ENCODE measurements around the gene NR6A1. TPM values are rescaled to one million over a fixed set of nuclear protein-coding genes. Genes with fewer than 3 reads are reported as not detected.
A peak's percentile ranks its signal among the peaks of the same experiment; 100 is the strongest.

Gene NR6A1
- total RNA-seq, 1 donor from 2014 or later = 302 TPM

- TF ChIP-seq EZH2 (IDR thresholded peaks at IDR 0.05) (no peak), EZH2phosphoT487 (IDR thresholded peaks at IDR 0.05) (no peak), CTCF (IDR thresholded peaks at IDR 0.05) (no peak)
- no peaks in the 10 kb centered on the region for H3K9me3 Mint-ChIP-seq
- peak overlapping the region; percentile 75 for H3K4me3 Mint-ChIP-seq
- Histone ChIP-seq H3F3A (ENCODE audit: low read depth) (peaks cover 31% of the 10 kb centered on the region), H3K9me3 (ENCODE audit: low read depth) (no peaks in the 10 kb centered on the region), H3K36me3 (no peaks in the 10 kb centered on the region), H3K9ac (no peak overlapping the region), H3K4me2 (peak overlapping the region; percentile 78), H3K27ac (no peak overlapping the region), H3K4me1 (peaks cover 48% of the 10 kb centered on the region), H3K79me2 (ENCODE audit: low read depth) (no peaks in the 10 kb centered on the region), H2AFZ (replicated peaks) (peak overlapping the region; percentile 74), H3K27me3 (peaks cover 22% of the 10 kb centered on the region), H4K20me1 (ENCODE audit: low read depth) (no peaks in the 10 kb centered on the region), H3K4me3 (peak overlapping the region; percentile 42)
- peak; percentile 82 for DNase-seq (ENCODE audit: low spot score)
- H3K36me3 Mint-ChIP-seq = no peaks in the 10 kb centered on the region
- H3K27ac Mint-ChIP-seq = no peak overlapping the region
- peaks cover 26% of the 10 kb centered on the region for H3K4me1 Mint-ChIP-seq
- peaks cover 9% of the 10 kb centered on the region for H3K27me3 Mint-ChIP-seq (ENCODE audit: insufficient read depth, low read depth)
Measured at GRCh38 chr9:124477648-124478285, 293.3 kb downstream of the NR6A1 start.

- H4K20me1 ChIP-seq (ENCODE audit: low read depth) = no peaks in the 10 kb centered on the region
- H3K4me3 ChIP-seq = peak overlapping the region; percentile 42
- H2AFZ ChIP-seq (replicated peaks) = no peak overlapping the region
- no peaks in the 10 kb centered on the region for H3K9me3 ChIP-seq (ENCODE audit: low read depth)
- peak; percentile 45 for DNase-seq (ENCODE audit: low spot score)
- no peak overlapping the region for H3K27ac ChIP-seq
- no peaks in the 10 kb centered on the region for H3K36me3 ChIP-seq
- H3K27me3 ChIP-seq = peaks cover 22% of the 10 kb centered on the region
- H3K9ac ChIP-seq = no peak overlapping the region
- H3K79me2 ChIP-seq (ENCODE audit: low read depth) = no peaks in the 10 kb centered on the region
- H3K4me2 ChIP-seq = peak overlapping the region; percentile 78
- no peaks in the 10 kb centered on the region for H3K36me3 Mint-ChIP-seq
- H3K4me1 Mint-ChIP-seq = peaks cover 27% of the 10 kb centered on the region
- peaks cover 9% of the 10 kb centered on the region for H3K27me3 Mint-ChIP-seq (ENCODE audit: insufficient read depth, low read depth)
- H3F3A ChIP-seq (ENCODE audit: low read depth) = peaks cover 30% of the 10 kb centered on the region
- TF ChIP-seq EZH2 (IDR thresholded peaks at IDR 0.05) (no peak), EZH2phosphoT487 (IDR thresholded peaks at IDR 0.05) (no peak), CTCF (IDR thresholded peaks at IDR 0.05) (no peak)
- H3K27ac Mint-ChIP-seq = no peak overlapping the region
- no peaks in the 10 kb centered on the region for H3K9me3 Mint-ChIP-seq
- H3K4me1 ChIP-seq = peaks cover 44% of the 10 kb centered on the region
- H3K4me3 Mint-ChIP-seq = peak overlapping the region; percentile 66
Measured at GRCh38 chr9:124477211-124477647, 293.9 kb downstream of the NR6A1 start.

GRCh38 chr9:124475868-124476690 lies 295.0 kb downstream of the NR6A1 start:
- Histone ChIP-seq H3F3A (ENCODE audit: low read depth) (peaks cover 23% of the 10 kb centered on the region), H2AFZ (replicated peaks) (no peak overlapping the region), H3K4me1 (peaks cover 35% of the 10 kb centered on the region), H4K20me1 (ENCODE audit: low read depth) (no peaks in the 10 kb centered on the region), H3K9me3 (ENCODE audit: low read depth) (no peaks in the 10 kb centered on the region), H3K27ac (no peak overlapping the region), H3K9ac (no peak overlapping the region), H3K4me2 (peak overlapping the region; percentile 78), H3K27me3 (peaks cover 22% of the 10 kb centered on the region), H3K36me3 (no peaks in the 10 kb centered on the region), H3K4me3 (no peak overlapping the region), H3K79me2 (ENCODE audit: low read depth) (no peaks in the 10 kb centered on the region)
- no peak for TF ChIP-seq EZH2 (IDR thresholded peaks at IDR 0.05)
- TF ChIP-seq EZH2phosphoT487 (IDR thresholded peaks at IDR 0.05) = no peak
- no peak for TF ChIP-seq CTCF (IDR thresholded peaks at IDR 0.05)
- Mint-ChIP-seq H3K27me3 (ENCODE audit: insufficient read depth, low read depth) (peaks cover 9% of the 10 kb centered on the region), H3K9me3 (no peaks in the 10 kb centered on the region), H3K4me3 (no peak overlapping the region), H3K36me3 (no peaks in the 10 kb centered on the region), H3K27ac (no peak overlapping the region), H3K4me1 (peaks cover 24% of the 10 kb centered on the region)
- no peak for DNase-seq (ENCODE audit: low spot score)

All from neural progenitor cell (in vitro differentiated cells).